ENCODE results near the gene CHTOP. TPM values are rescaled to one million over a fixed set of nuclear protein-coding genes. Genes with fewer than 3 reads are reported as not detected.

The CHTOP gene
- total RNA-seq, 1 experiment from 2014 or later: 64.6 TPM

DNA sequence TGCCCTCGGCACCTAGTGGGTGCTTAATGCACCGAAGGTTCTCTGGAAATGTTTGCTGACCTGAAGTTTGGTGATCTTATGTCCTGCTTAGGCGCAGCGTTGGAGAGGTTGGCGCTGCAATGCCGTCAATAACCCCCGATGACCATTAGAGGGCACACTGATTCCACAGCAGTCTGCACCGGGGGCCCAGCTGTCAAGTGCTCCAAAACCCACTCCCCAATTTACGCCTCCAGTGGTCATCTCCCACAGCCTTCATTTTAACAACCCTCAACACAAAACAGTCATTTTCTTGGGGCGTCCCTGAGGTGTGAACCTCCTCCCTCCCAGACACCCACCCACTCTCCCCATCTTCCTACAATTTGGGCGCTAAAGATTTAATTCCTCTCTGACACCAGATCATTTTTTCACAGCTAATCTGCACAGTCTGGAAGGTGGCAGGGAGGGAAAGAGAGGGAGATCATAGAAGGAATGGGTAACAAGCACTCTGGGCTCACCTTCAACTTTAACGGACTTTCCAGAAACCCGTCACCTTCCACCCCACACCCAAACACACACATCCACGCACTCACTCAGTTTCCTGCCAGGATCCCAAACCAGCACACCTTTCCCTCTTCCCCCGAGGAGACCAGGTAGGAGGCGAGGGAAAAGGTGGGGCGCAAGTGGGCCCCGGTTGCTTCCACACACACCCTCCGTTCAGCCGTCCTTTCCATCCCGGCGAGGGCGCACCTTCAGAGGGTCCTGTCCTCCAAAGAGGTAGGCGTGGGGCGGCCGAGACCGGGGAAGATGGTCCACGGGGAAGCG, 44.1 kb downstream of the CHTOP start:
- no peak overlapping the region for H3K9ac ChIP-seq (ENCODE audit: low read length)
- peak; percentile 76 for DNase-seq
- peaks cover 3% of the 10 kb centered on the region; the same call in 1 of the 2 replicates for H3K4me1 ChIP-seq (ENCODE audit: low read length)
- peak overlapping the region; percentile 61; the same call in 1 of the 2 replicates for H2AFZ ChIP-seq (ENCODE audit: low read length)
- no peaks in the 10 kb centered on the region for H3K36me3 ChIP-seq (ENCODE audit: insufficient read depth, low read length)
- H3K27me3 ChIP-seq (ENCODE audit: low read length): no peaks in the 10 kb centered on the region
- no peaks in the 10 kb centered on the region for H3K9me2 ChIP-seq (replicated peaks; ENCODE audit: insufficient read depth, low read length)
- H3K4me2 ChIP-seq (ENCODE audit: low read depth, low read length, poor library complexity, severe bottlenecking): peak overlapping the region; percentile 32
- no peaks in the 10 kb centered on the region for H3K9me3 ChIP-seq (ENCODE audit: low read length)
- no peaks in the 10 kb centered on the region for H3K79me2 ChIP-seq (ENCODE audit: low read length)
- no peak overlapping the region for H3K4me3 ChIP-seq (ENCODE audit: low read length)
- H4K20me1 ChIP-seq (ENCODE audit: insufficient read depth, low read depth, low read length): no peaks in the 10 kb centered on the region
- H3K27ac ChIP-seq (ENCODE audit: low read length): no peak overlapping the region

DNA sequence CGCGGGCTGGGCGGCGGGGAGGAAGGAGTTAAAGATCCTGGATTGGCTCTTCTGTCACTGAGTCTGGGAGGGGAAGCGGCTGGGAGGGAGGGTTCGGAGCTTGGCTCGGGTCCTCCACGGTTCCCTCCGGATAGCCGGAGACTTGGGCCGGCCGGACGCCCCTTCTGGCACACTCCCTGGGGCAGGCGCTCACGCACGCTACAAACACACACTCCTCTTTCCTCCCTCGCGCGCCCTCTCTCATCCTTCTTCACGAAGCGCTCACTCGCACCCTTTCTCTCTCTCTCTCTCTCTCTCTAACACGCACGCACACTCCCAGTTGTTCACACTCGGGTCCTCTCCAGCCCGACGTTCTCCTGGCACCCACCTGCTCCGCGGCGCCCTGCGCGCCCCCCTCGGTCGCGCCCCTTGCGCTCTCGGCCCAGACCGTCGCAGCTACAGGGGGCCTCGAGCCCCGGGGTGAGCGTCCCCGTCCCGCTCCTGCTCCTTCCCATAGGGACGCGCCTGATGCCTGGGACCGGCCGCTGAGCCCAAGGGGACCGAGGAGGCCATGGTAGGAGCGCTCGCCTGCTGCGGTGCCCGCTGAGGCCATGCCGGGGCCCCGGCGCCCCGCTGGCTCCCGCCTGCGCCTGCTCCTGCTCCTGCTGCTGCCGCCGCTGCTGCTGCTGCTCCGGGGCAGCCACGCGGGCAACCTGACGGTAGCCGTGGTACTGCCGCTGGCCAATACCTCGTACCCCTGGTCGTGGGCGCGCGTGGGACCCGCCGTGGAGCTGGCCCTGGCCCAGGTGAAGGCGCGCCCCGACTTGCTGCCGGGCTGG, 44.9 kb downstream of the CHTOP start, which contains the start of gene NPR1:
TSS of gene NPR1 (plus strand) at position 170 of the 818 bp plus-strand sequence. CDS start at position 591, 421 bp downstream.
- H3K27me3 ChIP-seq (ENCODE audit: low read length): no peaks in the 10 kb centered on the region
- no peak within 1 kb of the TSS for H3K27ac ChIP-seq (ENCODE audit: low read length)
- no peak for DNase-seq
- H3K9ac ChIP-seq (ENCODE audit: low read length): no peak within 1 kb of the TSS
- H3K36me3 ChIP-seq (ENCODE audit: insufficient read depth, low read length): no peaks in the 10 kb centered on the region
- H2AFZ ChIP-seq (ENCODE audit: low read length): peak within 1 kb of the TSS; percentile 61; the same call in 1 of the 2 replicates
- no peaks in the 10 kb centered on the region for H3K9me2 ChIP-seq (replicated peaks; ENCODE audit: insufficient read depth, low read length)
- H3K9me3 ChIP-seq (ENCODE audit: low read length): no peaks in the 10 kb centered on the region
- peak within 1 kb of the TSS; percentile 32 for H3K4me2 ChIP-seq (ENCODE audit: low read depth, low read length, poor library complexity, severe bottlenecking)
- H3K4me1 ChIP-seq (ENCODE audit: low read length): peaks cover 3% of the 10 kb centered on the region; the same call in 1 of the 2 replicates
- H4K20me1 ChIP-seq (ENCODE audit: insufficient read depth, low read depth, low read length): no peaks in the 10 kb centered on the region
- H3K79me2 ChIP-seq (ENCODE audit: low read length): no peaks in the 10 kb centered on the region
- H3K4me3 ChIP-seq (ENCODE audit: low read length): no peak within 1 kb of the TSS

DNA sequence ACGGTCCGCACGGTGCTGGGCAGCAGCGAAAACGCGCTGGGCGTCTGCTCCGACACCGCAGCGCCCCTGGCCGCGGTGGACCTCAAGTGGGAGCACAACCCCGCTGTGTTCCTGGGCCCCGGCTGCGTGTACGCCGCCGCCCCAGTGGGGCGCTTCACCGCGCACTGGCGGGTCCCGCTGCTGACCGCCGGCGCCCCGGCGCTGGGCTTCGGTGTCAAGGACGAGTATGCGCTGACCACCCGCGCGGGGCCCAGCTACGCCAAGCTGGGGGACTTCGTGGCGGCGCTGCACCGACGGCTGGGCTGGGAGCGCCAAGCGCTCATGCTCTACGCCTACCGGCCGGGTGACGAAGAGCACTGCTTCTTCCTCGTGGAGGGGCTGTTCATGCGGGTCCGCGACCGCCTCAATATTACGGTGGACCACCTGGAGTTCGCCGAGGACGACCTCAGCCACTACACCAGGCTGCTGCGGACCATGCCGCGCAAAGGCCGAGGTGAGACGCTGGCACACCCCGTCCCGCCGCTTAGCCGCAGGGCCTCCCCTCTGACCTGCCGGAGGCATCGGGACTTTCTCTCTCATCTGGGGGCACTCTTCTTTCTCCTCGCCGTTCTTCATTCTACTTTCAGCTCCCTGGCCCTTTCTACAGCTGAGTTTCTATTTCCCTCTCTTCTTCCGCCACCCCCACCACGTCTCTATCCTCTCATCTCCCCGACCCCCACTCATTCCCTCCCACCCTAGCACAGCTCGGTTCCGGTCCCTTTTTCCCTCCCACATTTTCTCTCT, 45.7 kb downstream of the CHTOP start:
- no peak overlapping the region for H3K9ac ChIP-seq (ENCODE audit: low read length)

DNA sequence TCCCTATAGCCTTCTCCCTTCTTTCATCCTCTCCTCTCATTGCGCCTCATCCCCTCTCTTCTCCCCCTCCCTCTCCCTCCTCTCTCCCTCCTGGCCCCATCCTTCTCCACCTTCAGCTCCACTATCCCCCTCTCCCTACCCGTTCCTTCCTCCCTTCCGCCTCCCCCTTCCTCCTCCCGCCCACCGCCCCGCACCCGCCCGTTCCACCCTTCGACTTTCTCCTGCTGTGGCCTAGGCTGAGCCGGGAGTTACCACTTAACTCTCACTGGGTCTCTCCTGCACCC, 46.2 kb downstream of the CHTOP start:
- DNase-seq: no peak
- Histone ChIP-seq H2AFZ (ENCODE audit: low read length) (no peak overlapping the region), H3K27me3 (ENCODE audit: low read length) (no peaks in the 10 kb centered on the region), H3K4me2 (ENCODE audit: low read depth, low read length, poor library complexity, severe bottlenecking) (no peak overlapping the region), H3K9me2 (replicated peaks; ENCODE audit: insufficient read depth, low read length) (no peaks in the 10 kb centered on the region), H3K4me1 (ENCODE audit: low read length) (peaks cover 3% of the 10 kb centered on the region; the same call in 1 of the 2 replicates), H3K79me2 (ENCODE audit: low read length) (no peaks in the 10 kb centered on the region), H3K9me3 (ENCODE audit: low read length) (no peaks in the 10 kb centered on the region), H3K4me3 (ENCODE audit: low read length) (no peak overlapping the region), H3K9ac (ENCODE audit: low read length) (no peak overlapping the region), H3K36me3 (ENCODE audit: insufficient read depth, low read length) (no peaks in the 10 kb centered on the region), H3K27ac (ENCODE audit: low read length) (no peak overlapping the region), H4K20me1 (ENCODE audit: insufficient read depth, low read depth, low read length) (no peaks in the 10 kb centered on the region)

More for the DNA sequence above, 45.7 kb downstream of the CHTOP start:
- no peak for DNase-seq
- Histone ChIP-seq H3K36me3 (ENCODE audit: insufficient read depth, low read length) (no peaks in the 10 kb centered on the region), H2AFZ (ENCODE audit: low read length) (no peak overlapping the region), H3K79me2 (ENCODE audit: low read length) (no peaks in the 10 kb centered on the region), H3K27ac (ENCODE audit: low read length) (no peak overlapping the region), H3K9me2 (replicated peaks; ENCODE audit: insufficient read depth, low read length) (no peaks in the 10 kb centered on the region), H3K9me3 (ENCODE audit: low read length) (no peaks in the 10 kb centered on the region), H3K4me2 (ENCODE audit: low read depth, low read length, poor library complexity, severe bottlenecking) (no peak overlapping the region), H4K20me1 (ENCODE audit: insufficient read depth, low read depth, low read length) (no peaks in the 10 kb centered on the region), H3K4me3 (ENCODE audit: low read length) (no peak overlapping the region), H3K4me1 (ENCODE audit: low read length) (peaks cover 3% of the 10 kb centered on the region; the same call in 1 of the 2 replicates), H3K27me3 (ENCODE audit: low read length) (no peaks in the 10 kb centered on the region)

DNA sequence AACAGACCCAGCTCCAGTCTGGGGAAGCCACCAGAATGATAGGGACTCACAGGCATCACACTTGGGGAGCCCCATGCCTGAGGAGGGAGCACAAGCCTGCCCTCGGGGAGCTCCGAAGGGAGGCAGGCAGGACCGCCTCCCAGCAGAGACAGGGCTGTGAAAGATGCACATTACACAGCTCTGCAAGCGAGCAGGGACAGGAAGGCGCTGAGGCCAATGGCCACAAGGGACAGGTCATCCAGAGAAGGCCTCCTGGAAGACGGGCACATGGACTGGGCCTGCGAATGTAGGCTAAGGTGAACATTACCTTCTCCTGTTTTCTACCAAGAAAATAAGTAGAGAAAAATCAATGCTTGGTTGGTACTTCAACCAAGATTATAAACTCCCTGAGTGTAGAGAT, 48.9 kb downstream of the CHTOP start:
- Histone ChIP-seq H3K4me1 (ENCODE audit: low read length) (no peaks in the 10 kb centered on the region), H3K79me2 (ENCODE audit: low read length) (no peaks in the 10 kb centered on the region), H3K27me3 (ENCODE audit: low read length) (no peaks in the 10 kb centered on the region), H3K27ac (ENCODE audit: low read length) (no peak overlapping the region), H3K36me3 (ENCODE audit: insufficient read depth, low read length) (no peaks in the 10 kb centered on the region), H2AFZ (ENCODE audit: low read length) (no peak overlapping the region), H3K9me3 (ENCODE audit: low read length) (no peaks in the 10 kb centered on the region), H3K9me2 (replicated peaks; ENCODE audit: insufficient read depth, low read length) (no peaks in the 10 kb centered on the region), H3K4me3 (ENCODE audit: low read length) (no peak overlapping the region), H3K9ac (ENCODE audit: low read length) (no peak overlapping the region), H3K4me2 (ENCODE audit: low read depth, low read length, poor library complexity, severe bottlenecking) (no peak overlapping the region), H4K20me1 (ENCODE audit: insufficient read depth, low read depth, low read length) (no peaks in the 10 kb centered on the region)
- DNase-seq: no peak

DNA sequence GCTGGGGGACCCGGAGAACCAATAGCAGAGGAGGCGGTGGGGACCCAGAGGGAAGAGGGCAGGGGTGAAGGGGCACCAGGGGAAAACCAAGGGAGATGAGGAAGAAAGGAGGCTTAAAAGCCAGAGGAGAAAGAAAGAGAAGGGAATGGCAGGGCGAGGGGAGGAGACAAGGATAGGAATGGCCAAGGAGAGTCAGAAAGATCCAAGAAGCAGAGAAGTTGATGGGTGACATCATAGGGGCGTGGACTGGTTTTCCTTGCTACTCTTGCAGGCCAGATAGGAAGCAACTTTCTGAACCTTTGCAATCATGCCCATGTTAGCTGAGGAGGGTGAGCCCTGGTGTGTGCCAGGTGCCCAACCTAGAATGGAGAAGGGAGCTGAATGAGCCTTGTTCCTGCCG, 50.0 kb downstream of the CHTOP start:
- H3K9me2 ChIP-seq (replicated peaks; ENCODE audit: insufficient read depth, low read length): no peaks in the 10 kb centered on the region
- no peaks in the 10 kb centered on the region for H3K27me3 ChIP-seq (ENCODE audit: low read length)
- no peak overlapping the region for H3K4me3 ChIP-seq (ENCODE audit: low read length)
- no peak overlapping the region for H3K4me2 ChIP-seq (ENCODE audit: low read depth, low read length, poor library complexity, severe bottlenecking)
- no peak overlapping the region for H3K9ac ChIP-seq (ENCODE audit: low read length)
- DNase-seq: no peak
- H2AFZ ChIP-seq (ENCODE audit: low read length): no peak overlapping the region
- H3K79me2 ChIP-seq (ENCODE audit: low read length): no peaks in the 10 kb centered on the region
- H3K36me3 ChIP-seq (ENCODE audit: insufficient read depth, low read length): no peaks in the 10 kb centered on the region
- no peak overlapping the region for H3K27ac ChIP-seq (ENCODE audit: low read length)
- H3K4me1 ChIP-seq (ENCODE audit: low read length): no peaks in the 10 kb centered on the region
- H3K9me3 ChIP-seq (ENCODE audit: low read length): no peaks in the 10 kb centered on the region
- no peaks in the 10 kb centered on the region for H4K20me1 ChIP-seq (ENCODE audit: insufficient read depth, low read depth, low read length)

DNA sequence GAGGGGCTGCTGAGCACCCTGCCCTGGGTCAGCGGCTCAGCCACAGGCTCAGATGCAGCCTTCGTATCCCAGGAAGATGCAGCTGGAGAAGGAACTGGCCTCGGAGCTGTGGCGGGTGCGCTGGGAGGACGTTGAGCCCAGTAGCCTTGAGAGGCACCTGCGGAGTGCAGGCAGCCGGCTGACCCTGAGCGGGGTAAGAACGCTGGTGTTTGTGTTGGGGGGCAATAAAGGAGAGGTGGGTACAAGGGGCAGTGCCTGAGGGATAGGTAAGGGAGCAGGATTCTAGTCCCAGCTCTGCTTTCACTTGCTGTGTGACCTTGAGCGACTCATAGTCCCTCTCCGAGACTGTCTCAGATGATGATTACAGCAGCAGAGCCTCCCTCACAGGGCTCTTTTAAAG, 51.0 kb downstream of the CHTOP start:
- Histone ChIP-seq H3K4me2 (ENCODE audit: low read depth, low read length, poor library complexity, severe bottlenecking) (no peak overlapping the region), H3K4me3 (ENCODE audit: low read length) (no peak overlapping the region), H3K9me3 (ENCODE audit: low read length) (no peaks in the 10 kb centered on the region), H3K79me2 (ENCODE audit: low read length) (no peaks in the 10 kb centered on the region), H3K9ac (ENCODE audit: low read length) (no peak overlapping the region), H3K27me3 (ENCODE audit: low read length) (no peaks in the 10 kb centered on the region), H2AFZ (ENCODE audit: low read length) (no peak overlapping the region), H3K27ac (ENCODE audit: low read length) (no peak overlapping the region), H3K36me3 (ENCODE audit: insufficient read depth, low read length) (no peaks in the 10 kb centered on the region), H4K20me1 (ENCODE audit: insufficient read depth, low read depth, low read length) (no peaks in the 10 kb centered on the region), H3K9me2 (replicated peaks; ENCODE audit: insufficient read depth, low read length) (no peaks in the 10 kb centered on the region), H3K4me1 (ENCODE audit: low read length) (no peaks in the 10 kb centered on the region)
- no peak for DNase-seq

All from Karpas-422 (cell line).